HepG2 (cell line): Measurements from ENCODE around the gene C12orf56. TPM values are rescaled to one million over a fixed set of nuclear protein-coding genes. Genes with fewer than 3 reads are reported as not detected.

Source experiments
- ATAC-seq: fragments of 200-7000 bp; cut with Tn5 transposase; 3 replicates; pipeline ENCODE4 v1.9.1; 2020; ENCODE audit warnings: mild to moderate bottlenecking, moderate library complexity
- BruUV-seq: library from RNA; stranded (reverse); fragments of 400-500 nt; replicated peaks from 2 replicates; lab custom pipeline; 2021; lab: Mats Ljungman, UMichigan
- CTCF ChIA-PET: fragments of 300-600 bp; formaldehyde crosslinking; extraction: SDS; loops from one replicate; lab custom pipeline; 2021; ENCODE audit warnings: low total read pairs, inconsistent platforms, low intra/inter-chr PET ratio; lab: Yijun Ruan, JAX
- POLR2A ChIA-PET: fragments of 350-600 bp; sonication (Branson Sonifier 250); formaldehyde crosslinking; loops from one replicate; lab custom pipeline; 2020; ENCODE audit warnings: antibody characterized with exemption, inconsistent platforms; lab: Yijun Ruan, JAX
- DNase-seq: peaks from one replicate; pipeline ENCODE4 v3.0.0-alpha.2; 2015; ENCODE audit warnings: low spot score
- FAIRE-seq: peaks from 3 replicates; lab custom pipeline; 2011; peaks lifted over from hg19 to GRCh38; lab: Jason Lieb, UNC
- H2AFZ ChIP-seq: one replicate; pipeline ENCODE4 v1.6.1; 2011; ENCODE audit warnings: low read length, inconsistent platforms
- H3K27ac ChIP-seq: fragments of 300-600 bp; 3 replicates; pipeline ENCODE4 v1.8.0; 2011; ENCODE audit warnings: mixed run types, mild to moderate bottlenecking, mixed read lengths, low read length, inconsistent platforms; ENCODE audit not compliant: insufficient read depth; ENCODE audit errors: extremely low read length
- H3K27me3 ChIP-seq, 2 experiments: fragments of 200-600 bp in 1 of 2; 2 replicates in 1 of 2; 3 replicates in 1 of 2; pipeline versions ENCODE4 v1.6.0 to v1.8.0; 2011; ENCODE audit warnings: low read length in 2 of 2, mild to moderate bottlenecking in 2 of 2, moderate library complexity in 2 of 2, inconsistent platforms in 1 of 2; ENCODE audit not compliant: insufficient read depth in 2 of 2, control insufficient read depth in 1 of 2
- H3K36me3 ChIP-seq, 2 experiments: fragments of 200-600 bp in 1 of 2; replicated peaks in 1 of 2; 2 replicates in 1 of 2; 3 replicates in 1 of 2; pipeline versions ENCODE4 v1.5.1 to v1.8.0; 2011; ENCODE audit warnings: low read length in 2 of 2, inconsistent platforms in 1 of 2; ENCODE audit not compliant: insufficient read depth in 2 of 2, control insufficient read depth in 1 of 2
- H3K4me1 ChIP-seq: 2 replicates; pipeline ENCODE4 v1.5.1; 2012; ENCODE audit warnings: low read length, inconsistent platforms; ENCODE audit not compliant: insufficient read depth
- H3K4me2 ChIP-seq: 2 replicates; pipeline ENCODE4 v1.6.0; 2011; ENCODE audit warnings: low read depth, low read length, inconsistent platforms
- H3K4me3 ChIP-seq, 3 experiments: fragments of 200-600 bp in 1 of 3; sonication (generic), shearing (Covaris generic) in 1 of 3; replicated peaks in 1 of 3; 2 replicates each; pipeline ENCODE4 v1.5.1; 2011 to 2016; ENCODE audit warnings: low read length in 3 of 3, inconsistent platforms in 2 of 3, low read depth in 2 of 3, mild to moderate bottlenecking in 2 of 3, control low read depth in 1 of 3, mixed read lengths in 1 of 3; ENCODE audit not compliant: insufficient read depth in 1 of 3
- H3K79me2 ChIP-seq: one replicate; pipeline ENCODE4 v1.6.1; 2011; ENCODE audit warnings: low read length, inconsistent platforms; ENCODE audit not compliant: insufficient read depth
- H3K9ac ChIP-seq: 2 replicates; pipeline ENCODE4 v1.6.0; 2011; ENCODE audit warnings: mild to moderate bottlenecking, low read depth, low read length, inconsistent platforms; ENCODE audit not compliant: insufficient read depth
- H3K9me3 ChIP-seq: 2 replicates; pipeline ENCODE4 v1.5.1; 2012; ENCODE audit warnings: mild to moderate bottlenecking, low read length
- H4K20me1 ChIP-seq: 2 replicates; pipeline ENCODE4 v1.6.0; 2011; ENCODE audit warnings: inconsistent platforms, mild to moderate bottlenecking, low read length, moderate library complexity; ENCODE audit not compliant: insufficient read depth
- AHDC1 ChIP-seq: sonication (generic); formaldehyde crosslinking; IDR thresholded peaks from 2 replicates; pipeline ENCODE4 v1.5.1; 2020; ENCODE audit warnings: mild to moderate bottlenecking, missing genetic modification reagents, borderline replicate concordance
- CENPBD1 ChIP-seq: sonication (generic); formaldehyde crosslinking; IDR thresholded peaks from 2 replicates; pipeline ENCODE4 v1.8.0; 2022; ENCODE audit warnings: missing genetic modification reagents, low read depth, mild to moderate bottlenecking, borderline replicate concordance
- DNMT1 ChIP-seq: sonication (generic); formaldehyde crosslinking; IDR thresholded peaks from 2 replicates; pipeline ENCODE4 v1.5.1; 2020; ENCODE audit warnings: mild to moderate bottlenecking, missing genetic modification reagents
- DPF2 ChIP-seq: sonication (generic); formaldehyde crosslinking; IDR thresholded peaks from 2 replicates; pipeline ENCODE4 v1.4.0; 2020; ENCODE audit warnings: mild to moderate bottlenecking, low read depth, missing genetic modification reagents, borderline replicate concordance
- ESRRA ChIP-seq: sonication (generic); formaldehyde crosslinking; IDR thresholded peaks from 2 replicates; pipeline ENCODE4 v1.5.1; 2020; ENCODE audit warnings: mild to moderate bottlenecking, low read depth, missing genetic modification reagents
- GABPB1 ChIP-seq: IDR thresholded peaks from 2 replicates; pipeline ENCODE4 v1.6.1; 2016; ENCODE audit warnings: mild to moderate bottlenecking, missing genetic modification reagents, moderate library complexity, missing compliant biosample characterization
- GMEB1 ChIP-seq: sonication (generic); formaldehyde crosslinking; IDR thresholded peaks from 2 replicates; pipeline ENCODE4 v1.5.1; 2020; ENCODE audit warnings: missing genetic modification reagents, mild to moderate bottlenecking, borderline replicate concordance
- HIVEP1 ChIP-seq: sonication (generic); formaldehyde crosslinking; IDR thresholded peaks from 2 replicates; pipeline ENCODE4 v1.4.0; 2020; ENCODE audit warnings: mild to moderate bottlenecking, missing genetic modification reagents
- HNRNPL ChIP-seq: fragments of 200-400 bp; formaldehyde crosslinking; IDR thresholded peaks from 2 replicates; pipeline ENCODE4 v1.6.1; 2017; ENCODE audit warnings: mild to moderate bottlenecking, low read depth, low read length
- JUND ChIP-seq: sonication (generic); formaldehyde crosslinking; IDR thresholded peaks from 2 replicates; pipeline ENCODE4 v1.8.0; 2022; ENCODE audit warnings: mild to moderate bottlenecking, missing genetic modification reagents
- NFIC ChIP-seq: IDR thresholded peaks from 2 replicates; pipeline ENCODE4 v1.6.1; 2012; ENCODE audit warnings: mild to moderate bottlenecking, low read length, inconsistent platforms
- RBM22 ChIP-seq: fragments of 200-400 bp; formaldehyde crosslinking; optimal IDR thresholded peaks from 2 replicates; pipeline ENCODE3; 2017; ENCODE audit warnings: mild to moderate bottlenecking, low read length, moderate library complexity
- SOX13 ChIP-seq, 3 experiments: fragments of 450-650 bp in 1 of 3; sonication (generic) in 1 of 3; formaldehyde crosslinking in 1 of 3; IDR thresholded peaks in 2 of 3; conservative IDR thresholded peaks in 1 of 3; 2 replicates each; pipeline versions ENCODE4 v1.5.0 to v1.6.1; 2016 to 2020; ENCODE audit warnings: antibody characterized with exemption in 1 of 3, mild to moderate bottlenecking in 1 of 3, missing compliant biosample characterization in 1 of 3, missing genetic modification reagents in 1 of 3, moderate library complexity in 1 of 3
- ZFP37 ChIP-seq: sonication (generic); formaldehyde crosslinking; IDR thresholded peaks from 2 replicates; pipeline ENCODE4 v1.4.0; 2020; ENCODE audit warnings: missing genetic modification reagents, borderline replicate concordance
- ZNF205 ChIP-seq: IDR thresholded peaks from 2 replicates; pipeline ENCODE4 v1.6.1; 2018; ENCODE audit warnings: missing biosample characterization, missing genetic modification reagents
- WGBS: methylation state at CpG from one replicate; pipeline ENCODE4 v1.1.6; 2017; ENCODE audit warnings: low lambda C conversion rate; 5-methylcytosine and 5-hydroxymethylcytosine counted together
- in situ Hi-C: cut with HindIII; loops from 2 replicates; pipeline ENCODE4 v1.10.0; 2017; ENCODE audit warnings: low pct_unique_long_range_greater_than_20kb; ENCODE audit not compliant: extremely low pct_ligation_motif_present
- intact Hi-C: fragments of 100-400 bp; cut with micrococcal nuclease; formaldehyde crosslinking; loops from one replicate; pipeline ENCODE4 v1.10.0; 2022; ENCODE audit not compliant: unreplicated experiment
- polyA plus RNA-seq, 8 experiments: library from polyadenylated mRNA; depleted of rRNA in 3 of 8; stranded (reverse) in 7 of 8; unstranded in 1 of 8; fragments of >200 nt; fragmentation: Illumina TruSeq in 4 of 8; extraction: Trizol in 4 of 8; gene quantifications; 2 replicates each; pipeline versions ENCODE4 v1.2.1 to v1.2.3, GENCODE V29; 2011 to 2016; ENCODE audit warnings: low read depth in 4 of 8, missing spikeins in 1 of 8, mixed read lengths in 1 of 8; ENCODE audit not compliant: insufficient read depth in 1 of 8
- total RNA-seq, 5 experiments: library from RNA; depleted of rRNA; stranded (reverse); fragments of >200 nt; fragmentation: Illumina TruSeq; extraction: Trizol; gene quantifications; 2 replicates each; pipeline ENCODE4 v1.2.3, GENCODE V29; 2016; ENCODE audit warnings: low read depth in 1 of 5

The C12orf56 gene
- total and polyA plus RNA-seq, 2 of the 13 experiments (the other 11 are each of a cell fraction or from before 2014, with no cell fraction given), result 0.07 TPM; not detected in 1

- TF ChIP-seq GMEB1 (CRISPR knock-in tag), result no peak
- no peak for TF ChIP-seq ESRRA (CRISPR knock-in tag)
- TF ChIP-seq SOX13 (IDR thresholded peaks at IDR 0.05), result no peak
- no peak for TF ChIP-seq SOX13 (CRISPR knock-in tag; conservative IDR thresholded peaks at IDR 0.05 in 1 of 2, IDR thresholded peaks at IDR 0.05 in 1 of 2)
- TF ChIP-seq CENPBD1 (CRISPR knock-in tag), result no peak
Observed at GRCh38 chr12:64232196-64232595, 158.4 kb downstream of the C12orf56 start (continued).

GRCh38 chr12:64229796-64230195, 160.8 kb downstream of the C12orf56 start:
- CTCF ChIA-PET, result no interaction called here
- intact Hi-C loops, result no loop called here

More at GRCh38 chr12:64229796-64230195, 160.8 kb downstream of the C12orf56 start:
- Histone ChIP-seq H3K79me2 (no peaks in the 10 kb centered on the region), H2AFZ (no peak overlapping the region), H3K9ac (no peak overlapping the region), H3K27me3 (no peaks in the 10 kb centered on the region; a peak in 1 of 5 replicates), H3K4me3 (no peak overlapping the region), H4K20me1 (no peaks in the 10 kb centered on the region), H3K36me3 (no peaks in the 10 kb centered on the region), H3K4me2 (no peak overlapping the region), H3K4me1 (no peaks in the 10 kb centered on the region), H3K27ac (no peak overlapping the region), H3K9me3 (no peaks in the 10 kb centered on the region)
- BruUV-seq, result no TSS peak
- POLR2A ChIA-PET, result no interaction called here
- in situ Hi-C loops, result no loop called here
- ATAC-seq (no peak), DNase-seq (no peak), FAIRE-seq (no peak)
- 39% methylated on average over 5 of the region's 5 CpGs for WGBS
- TF ChIP-seq JUND (CRISPR knock-in tag) (no peak), GABPB1 (CRISPR knock-in tag) (no peak), ZFP37 (CRISPR knock-in tag) (no peak), DPF2 (CRISPR knock-in tag) (no peak), DNMT1 (CRISPR knock-in tag) (no peak), HIVEP1 (CRISPR knock-in tag) (no peak), HNRNPL (no peak), AHDC1 (no peak), RBM22 (no peak), ZNF205 (no peak), NFIC (no peak)
